Thyroid gland (tissue), 4 donors: ENCODE measurements around the gene CRAT. TPM values are rescaled to one million over a fixed set of nuclear protein-coding genes. Genes with fewer than 3 reads are reported as not detected.

Source experiments
- DNase-seq, 2 donors: peaks; one replicate each; pipeline ENCODE4 v3.0.0-alpha.2; 2019
- H3K27ac ChIP-seq, 3 donors: fragments of 200-600 bp; sonication (generic); 1 replicate in 2 of 3; 2 replicates in 1 of 3; pipeline ENCODE4 v1.5.1; 2016 to 2019; ENCODE audit warnings: mild to moderate bottlenecking in 1 of 3, moderate library complexity in 1 of 3
- H3K27me3 ChIP-seq: fragments of 200-600 bp; sonication (generic); one replicate; pipeline ENCODE4 v1.5.1; 2019
- H3K36me3 ChIP-seq, 2 donors: fragments of 200-600 bp; sonication (generic); one replicate each; pipeline ENCODE4 v1.5.1; 2016 to 2019
- H3K4me1 ChIP-seq, 2 donors: fragments of 200-600 bp; sonication (generic); one replicate each; pipeline ENCODE4 v1.5.1; 2017 to 2019
- H3K4me3 ChIP-seq, 3 donors: fragments of 200-600 bp; sonication (generic); replicated peaks in 1 of 3; 1 replicate in 2 of 3; 2 replicates in 1 of 3; pipeline ENCODE4 v1.5.1; 2016; ENCODE audit warnings: mild to moderate bottlenecking in 1 of 3
- H3K9me3 ChIP-seq: fragments of 200-600 bp; sonication (generic); one replicate; pipeline ENCODE4 v1.5.1; 2017
- POLR2A ChIP-seq, 2 donors: fragments of 450-650 bp; IDR thresholded peaks; one replicate each; pipeline ENCODE4 v1.6.1; 2017; ENCODE audit warnings: antibody characterized with exemption in 2 of 2, mild to moderate bottlenecking in 2 of 2, moderate library complexity in 1 of 2
- WGBS, 2 donors: methylation state at CpG; one replicate each; pipeline ENCODE4 v1.1.5; 2017; 5-methylcytosine and 5-hydroxymethylcytosine counted together
- intact Hi-C: fragments of 100-400 bp; cut with DNase I; formaldehyde crosslinking; loops from one replicate; pipeline ENCODE4 v1.15.1; 2023
- total RNA-seq, 4 donors: library from RNA; depleted of rRNA; stranded (reverse); fragments of >200 nt; gene quantifications; one replicate each; pipeline ENCODE4 v1.2.3, GENCODE V29; 2016
- TF ChIP-seq, protein P1 (sequence below), 6 experiments: fragments of 200-600 bp in 3 of 6; fragments of 450-650 bp in 3 of 6; sonication (generic) in 3 of 6; IDR thresholded peaks; one replicate each; pipeline ENCODE4 v1.5.1; 2016 to 2019; ENCODE audit warnings: antibody characterized with exemption in 6 of 6, mild to moderate bottlenecking in 2 of 6, inconsistent platforms in 1 of 6, moderate library complexity in 1 of 6

CRAT gene
- total RNA-seq, 4 donors from 2014 or later, result 44.0 to 59.0 (median 54.1) TPM

DNA sequence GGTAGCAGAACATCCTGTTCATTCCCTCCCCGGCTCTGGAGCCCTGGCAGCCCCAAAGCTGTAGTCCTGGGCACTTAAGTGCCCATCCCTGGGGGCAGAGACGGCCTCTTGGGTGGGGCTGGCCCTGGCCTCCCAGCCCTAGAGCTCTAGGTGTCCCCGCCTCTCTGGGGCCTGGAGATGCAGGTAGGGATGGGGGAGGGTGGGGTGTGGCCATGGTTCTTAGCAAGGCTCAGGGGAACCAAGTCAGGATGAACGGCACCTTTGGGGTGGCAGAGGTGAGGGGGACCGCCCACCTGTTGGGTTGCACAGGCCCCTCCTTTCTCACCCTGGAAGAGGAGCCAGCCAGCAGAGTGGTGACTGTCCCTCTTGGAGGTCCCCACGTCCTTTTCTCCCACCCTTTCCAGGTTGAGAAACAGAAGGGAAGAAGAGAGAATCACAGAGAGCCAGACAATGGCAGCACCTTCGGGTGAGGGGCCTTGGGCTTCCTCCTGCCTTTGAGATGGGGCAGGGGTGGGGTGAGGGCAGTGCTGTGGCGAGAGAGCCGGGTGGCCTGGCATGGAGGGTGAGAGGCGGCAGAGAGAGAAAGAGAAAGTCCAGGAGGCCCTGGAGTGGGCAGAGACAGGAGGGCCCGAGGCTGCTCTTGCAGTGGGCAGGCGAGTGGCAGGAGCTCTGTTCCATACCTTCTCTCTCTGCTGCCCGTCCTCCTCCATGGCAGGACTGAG is 2.3 kb downstream of the CRAT start:
- Histone ChIP-seq H3K9me3 (no peaks in the 10 kb centered on the region), H3K4me3 (no peak overlapping the region), H3K27me3 (no peaks in the 10 kb centered on the region), H3K36me3 (peaks cover 0 to 6% of the 10 kb centered on the region in 2 donors), H3K27ac (no peak overlapping the region), H3K4me1 (peaks cover 20 to 22% of the 10 kb centered on the region in 2 donors)
- no peak for TF ChIP-seq POLR2A (IDR thresholded peaks at IDR 0.05)
- TF ChIP-seq, protein P1, sequence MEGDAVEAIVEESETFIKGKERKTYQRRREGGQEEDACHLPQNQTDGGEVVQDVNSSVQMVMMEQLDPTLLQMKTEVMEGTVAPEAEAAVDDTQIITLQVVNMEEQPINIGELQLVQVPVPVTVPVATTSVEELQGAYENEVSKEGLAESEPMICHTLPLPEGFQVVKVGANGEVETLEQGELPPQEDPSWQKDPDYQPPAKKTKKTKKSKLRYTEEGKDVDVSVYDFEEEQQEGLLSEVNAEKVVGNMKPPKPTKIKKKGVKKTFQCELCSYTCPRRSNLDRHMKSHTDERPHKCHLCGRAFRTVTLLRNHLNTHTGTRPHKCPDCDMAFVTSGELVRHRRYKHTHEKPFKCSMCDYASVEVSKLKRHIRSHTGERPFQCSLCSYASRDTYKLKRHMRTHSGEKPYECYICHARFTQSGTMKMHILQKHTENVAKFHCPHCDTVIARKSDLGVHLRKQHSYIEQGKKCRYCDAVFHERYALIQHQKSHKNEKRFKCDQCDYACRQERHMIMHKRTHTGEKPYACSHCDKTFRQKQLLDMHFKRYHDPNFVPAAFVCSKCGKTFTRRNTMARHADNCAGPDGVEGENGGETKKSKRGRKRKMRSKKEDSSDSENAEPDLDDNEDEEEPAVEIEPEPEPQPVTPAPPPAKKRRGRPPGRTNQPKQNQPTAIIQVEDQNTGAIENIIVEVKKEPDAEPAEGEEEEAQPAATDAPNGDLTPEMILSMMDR (IDR thresholded peaks at IDR 0.05), result no peak
- WGBS, 2 donors, result 95 to 97% methylated on average over 10 to 12 of the region's 13 CpGs
- intact Hi-C loops, result no loop called here
- no peak for DNase-seq

DNA sequence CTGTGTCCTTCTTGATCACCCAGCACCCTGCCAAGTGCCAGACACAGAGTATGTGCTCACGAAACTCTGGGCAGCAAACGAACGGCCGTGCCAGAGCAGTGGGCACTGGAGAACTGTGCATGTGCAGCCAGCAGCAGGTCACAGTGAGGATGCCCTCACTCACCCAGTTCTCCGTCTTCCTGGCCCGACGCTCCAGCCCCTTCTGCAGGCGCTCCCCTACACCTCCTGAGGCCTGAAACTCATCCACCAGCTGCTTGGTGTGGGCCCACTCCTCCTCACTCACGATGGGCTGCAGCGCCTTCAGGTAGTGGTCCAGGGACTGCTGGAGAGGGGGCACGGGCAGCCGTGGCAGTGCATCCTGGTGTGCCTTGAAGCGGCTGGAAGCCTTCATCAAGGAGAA is 2.9 kb downstream of the CRAT start:
- Histone ChIP-seq H3K36me3 (peaks cover 0 to 6% of the 10 kb centered on the region in 2 donors), H3K4me1 (peaks cover 20% of the 10 kb centered on the region in 2 donors), H3K9me3 (no peaks in the 10 kb centered on the region), H3K27ac (no peak overlapping the region), H3K27me3 (no peaks in the 10 kb centered on the region), H3K4me3 (no peak overlapping the region)
- intact Hi-C loops, result no loop called here
- WGBS, 2 donors, result 90 to 94% methylated on average over 8 to 13 of the region's 13 CpGs
- TF ChIP-seq, protein P1 (IDR thresholded peaks at IDR 0.05), result no peak
- TF ChIP-seq POLR2A (IDR thresholded peaks at IDR 0.05), result no peak
- DNase-seq, result no peak

DNA sequence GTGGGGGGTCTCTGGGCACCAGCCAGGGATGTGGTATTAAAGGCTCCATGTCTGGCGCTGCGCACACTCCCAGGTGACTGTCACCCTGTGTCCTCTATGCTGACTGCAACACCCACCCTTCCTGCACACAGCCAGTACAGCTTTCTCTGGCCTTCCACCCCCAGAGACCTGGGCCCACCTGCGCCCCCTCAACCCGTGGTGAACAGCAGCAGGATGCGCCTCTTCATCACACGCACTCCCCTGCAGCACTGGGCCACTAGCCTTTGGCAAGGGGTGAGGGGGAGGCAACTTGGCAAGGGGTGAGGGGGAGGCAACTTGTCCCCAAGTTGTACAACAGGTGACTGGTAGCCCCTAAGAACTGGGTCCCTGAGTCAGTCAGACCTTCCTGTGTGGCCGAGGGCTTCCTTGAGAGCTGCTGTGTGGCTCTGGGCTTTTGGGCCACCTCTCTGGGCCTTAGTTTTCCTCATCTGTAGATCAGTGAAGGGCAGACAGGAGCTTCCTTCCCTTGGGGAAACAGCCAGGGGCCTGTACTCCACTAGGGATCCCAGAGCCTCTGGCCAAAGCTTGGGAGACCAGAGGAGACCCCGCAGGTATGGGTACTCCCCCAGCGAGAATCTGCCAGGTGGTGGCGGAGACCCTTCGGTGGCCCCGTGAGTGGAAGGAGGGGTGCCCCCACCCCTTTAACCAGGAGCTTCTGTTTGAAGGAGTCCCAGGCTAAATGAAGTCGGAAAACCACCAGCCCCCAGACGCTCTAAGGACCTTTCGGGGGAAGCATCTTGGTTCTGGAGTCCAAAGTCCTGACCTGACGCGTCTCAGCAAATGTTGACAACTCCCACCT is 4.5 kb downstream of the CRAT start:
- H3K27ac ChIP-seq, result no peak overlapping the region
- H3K27me3 ChIP-seq, result no peaks in the 10 kb centered on the region
- TF ChIP-seq, protein P1 (IDR thresholded peaks at IDR 0.05), result no peak
- H3K4me3 ChIP-seq, result no peak overlapping the region
- H3K4me1 ChIP-seq, result peaks cover 12 to 14% of the 10 kb centered on the region in 2 donors
- intact Hi-C loops, result no loop called here
- H3K9me3 ChIP-seq, result no peaks in the 10 kb centered on the region
- 95 to 98% methylated on average over 8 to 16 of the region's 17 CpGs for WGBS, 2 donors
- H3K36me3 ChIP-seq, result peaks cover 0 to 6% of the 10 kb centered on the region in 2 donors
- no peak for DNase-seq

DNA sequence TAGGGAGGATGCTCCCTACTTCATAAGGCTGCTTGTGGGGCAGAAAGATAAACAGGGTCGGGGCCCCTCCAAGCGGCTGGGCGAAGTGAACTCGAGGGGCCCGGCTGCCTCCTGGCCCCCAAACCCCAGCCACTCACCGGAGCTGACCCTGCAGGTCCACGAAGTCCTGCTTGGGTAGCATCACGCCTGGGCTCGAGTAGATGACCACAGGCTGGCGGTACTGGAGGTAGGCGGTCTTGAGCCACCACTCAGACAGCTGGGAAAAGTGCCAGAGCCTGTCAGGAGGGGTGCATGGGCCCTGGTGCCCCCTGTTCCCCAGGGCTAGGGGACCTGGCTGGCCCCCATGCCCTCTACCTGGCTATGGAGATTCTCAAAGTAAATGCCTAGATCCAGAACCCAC is 6.5 kb downstream of the CRAT start:
- Histone ChIP-seq H3K27ac (no peak overlapping the region), H3K27me3 (no peaks in the 10 kb centered on the region), H3K4me3 (no peak overlapping the region), H3K36me3 (peaks cover 0 to 6% of the 10 kb centered on the region in 2 donors), H3K9me3 (no peaks in the 10 kb centered on the region), H3K4me1 (peaks cover under 1 to 5% of the 10 kb centered on the region in 2 donors)
- TF ChIP-seq, protein P1 (IDR thresholded peaks at IDR 0.05), result no peak
- no peak for TF ChIP-seq POLR2A (IDR thresholded peaks at IDR 0.05)
- WGBS, 2 donors, result 82 to 90% methylated on average over 7 to 10 of the region's 11 CpGs
- DNase-seq, result no peak
- intact Hi-C loops, result no loop called here

DNA sequence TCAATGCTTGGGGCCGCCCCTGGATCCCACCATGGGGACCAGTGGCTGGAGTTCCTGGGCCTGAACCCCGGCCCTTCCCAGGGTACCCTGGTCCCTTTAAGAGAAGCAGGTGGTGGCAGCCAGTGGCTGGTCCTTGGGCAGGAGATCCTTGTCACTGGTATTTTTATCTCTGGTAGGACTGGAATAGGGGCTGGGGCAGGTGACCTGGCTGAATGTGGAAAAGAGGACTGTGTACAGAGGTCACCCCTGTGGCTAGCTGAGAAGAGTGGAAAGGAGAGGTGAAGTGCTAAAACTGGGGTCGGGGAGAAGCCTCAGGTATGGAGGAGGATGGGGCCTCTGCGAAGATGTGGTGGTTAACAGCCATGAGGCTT is 7.0 kb downstream of the CRAT start:
- Histone ChIP-seq H3K27ac (no peak overlapping the region), H3K4me3 (no peak overlapping the region), H3K27me3 (no peaks in the 10 kb centered on the region), H3K9me3 (no peaks in the 10 kb centered on the region), H3K4me1 (peaks cover 0 to under 1% of the 10 kb centered on the region in 2 donors), H3K36me3 (peaks cover 0 to 6% of the 10 kb centered on the region in 2 donors)
- intact Hi-C loops, result no loop called here
- TF ChIP-seq, protein P1 (IDR thresholded peaks at IDR 0.05), result no peak
- TF ChIP-seq POLR2A (IDR thresholded peaks at IDR 0.05), result no peak
- DNase-seq, result no peak
- WGBS, 2 donors, result 89 to 91% methylated on average over 3 to 4 of the region's 4 CpGs
